ENCODE results near the gene FSD1.

GRCh38 chr19:4316956-4317355, 12.6 kb downstream of the FSD1 start:
- no peak for TF ChIP-seq TCF12 (IDR thresholded peaks at IDR 0.05; ENCODE audit: low read depth)
- TF ChIP-seq ZBTB7A (IDR thresholded peaks at IDR 0.05; ENCODE audit: low read depth) = no peak
- no peak for TF ChIP-seq EP300 (IDR thresholded peaks at IDR 0.05; ENCODE audit: borderline replicate concordance)

Data from Ishikawa (cell line).